NB4 (cell line): ENCODE measurements around the gene NDUFA13.

Source experiments
- DNase-seq: peaks from one replicate; pipeline ENCODE4 v3.0.0; 2010; ENCODE audit warnings: low read depth
- H3K4me3 ChIP-seq: one replicate; pipeline ENCODE4 v1.5.1; 2011; ENCODE audit warnings: mild to moderate bottlenecking, low read depth, low read length, moderate library complexity
- MYC ChIP-seq: IDR thresholded peaks from 2 replicates; pipeline ENCODE4 v1.6.1; 2011; ENCODE audit warnings: low read depth, low read length
- POLR2A ChIP-seq: IDR thresholded peaks from 2 replicates; pipeline ENCODE4 v1.6.1; 2011; ENCODE audit warnings: mild to moderate bottlenecking; ENCODE audit not compliant: insufficient read length; ENCODE audit errors: extremely low read depth
- TF ChIP-seq, protein P1 (sequence below): IDR thresholded peaks from 2 replicates; pipeline ENCODE4 v1.6.1; 2011; ENCODE audit warnings: low read depth, low read length
- TF ChIP-seq, protein P2 (sequence below): IDR thresholded peaks from one replicate; pipeline ENCODE4 v1.5.1; 2012; ENCODE audit warnings: low read depth, low read length

The NDUFA13 gene

DNA sequence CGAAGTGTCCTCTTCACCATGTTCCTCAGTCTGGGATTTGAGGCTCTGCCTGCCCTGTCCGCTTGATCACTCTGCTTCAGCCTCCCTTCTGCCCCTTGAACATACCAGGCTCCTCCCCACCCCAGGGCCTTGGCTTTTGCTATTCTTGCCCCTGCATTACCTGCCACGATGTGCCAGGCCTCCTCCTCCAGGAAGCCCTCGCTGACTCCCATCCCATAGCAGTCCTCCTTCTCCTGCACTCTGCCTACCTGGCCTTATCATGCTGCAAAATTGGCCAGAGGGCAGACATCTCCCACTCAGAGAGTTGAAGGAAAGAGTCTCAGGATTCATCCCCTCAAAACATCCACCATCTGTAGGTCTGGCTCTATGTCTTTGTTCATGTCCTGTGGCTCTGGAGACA, 14.9 kb downstream of the NDUFA13 start:
- DNase-seq: no peak
- TF ChIP-seq, protein P1, sequence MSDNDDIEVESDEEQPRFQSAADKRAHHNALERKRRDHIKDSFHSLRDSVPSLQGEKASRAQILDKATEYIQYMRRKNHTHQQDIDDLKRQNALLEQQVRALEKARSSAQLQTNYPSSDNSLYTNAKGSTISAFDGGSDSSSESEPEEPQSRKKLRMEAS: no peak
- no peak for TF ChIP-seq MYC
- TF ChIP-seq, protein P2, sequence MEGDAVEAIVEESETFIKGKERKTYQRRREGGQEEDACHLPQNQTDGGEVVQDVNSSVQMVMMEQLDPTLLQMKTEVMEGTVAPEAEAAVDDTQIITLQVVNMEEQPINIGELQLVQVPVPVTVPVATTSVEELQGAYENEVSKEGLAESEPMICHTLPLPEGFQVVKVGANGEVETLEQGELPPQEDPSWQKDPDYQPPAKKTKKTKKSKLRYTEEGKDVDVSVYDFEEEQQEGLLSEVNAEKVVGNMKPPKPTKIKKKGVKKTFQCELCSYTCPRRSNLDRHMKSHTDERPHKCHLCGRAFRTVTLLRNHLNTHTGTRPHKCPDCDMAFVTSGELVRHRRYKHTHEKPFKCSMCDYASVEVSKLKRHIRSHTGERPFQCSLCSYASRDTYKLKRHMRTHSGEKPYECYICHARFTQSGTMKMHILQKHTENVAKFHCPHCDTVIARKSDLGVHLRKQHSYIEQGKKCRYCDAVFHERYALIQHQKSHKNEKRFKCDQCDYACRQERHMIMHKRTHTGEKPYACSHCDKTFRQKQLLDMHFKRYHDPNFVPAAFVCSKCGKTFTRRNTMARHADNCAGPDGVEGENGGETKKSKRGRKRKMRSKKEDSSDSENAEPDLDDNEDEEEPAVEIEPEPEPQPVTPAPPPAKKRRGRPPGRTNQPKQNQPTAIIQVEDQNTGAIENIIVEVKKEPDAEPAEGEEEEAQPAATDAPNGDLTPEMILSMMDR: no peak
- TF ChIP-seq POLR2A: no peak
- no peak overlapping the region for H3K4me3 ChIP-seq

DNA sequence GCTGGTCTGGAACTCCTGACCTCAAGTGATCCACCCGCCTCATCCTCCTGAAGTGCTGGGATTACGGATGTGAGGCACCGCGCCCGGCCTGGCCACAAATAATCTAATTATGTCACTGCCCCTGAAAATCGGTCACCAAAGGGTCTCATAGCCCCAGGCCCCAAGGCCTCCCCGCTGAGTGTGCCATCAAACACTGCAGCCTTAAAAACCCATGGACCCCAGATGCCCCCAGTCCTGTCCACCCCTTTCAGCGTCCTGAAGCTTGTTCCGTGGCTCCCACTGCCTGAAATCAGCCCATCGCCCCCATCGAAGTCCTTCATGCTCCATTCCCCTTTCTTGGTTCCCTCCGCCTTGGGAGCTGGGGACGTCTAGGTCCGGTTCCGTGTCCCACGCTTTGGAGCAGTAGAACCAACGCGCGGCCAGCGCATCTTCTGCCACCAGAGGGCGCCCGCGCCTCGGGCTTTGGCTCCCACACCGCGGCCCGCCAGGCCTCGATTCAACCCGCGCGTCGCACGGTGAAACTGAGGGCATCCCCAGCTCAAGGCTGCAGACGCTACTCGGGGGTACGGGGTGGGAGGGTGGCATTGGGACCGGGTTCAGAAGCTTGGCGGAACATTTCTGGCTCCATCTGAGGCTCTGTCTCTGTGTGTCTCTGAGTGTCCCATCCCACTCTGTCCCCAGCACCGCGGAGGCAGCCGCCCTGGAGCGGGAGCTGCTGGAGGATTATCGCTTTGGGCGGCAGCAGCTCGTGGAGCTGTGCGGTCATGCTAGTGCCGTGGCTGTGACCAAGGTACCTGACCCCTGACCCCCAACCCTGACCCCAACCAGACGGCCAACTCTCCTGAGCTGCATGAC, 16.2 kb downstream of the NDUFA13 start:
- TF ChIP-seq, protein P1: peak; percentile 18; the same call in 1 of the 2 replicates
- TF ChIP-seq MYC (peak; percentile 51), POLR2A (no peak)
- TF ChIP-seq, protein P2: peak; percentile 81
- DNase-seq: peak; percentile 76
- no peak overlapping the region for H3K4me3 ChIP-seq

DNA sequence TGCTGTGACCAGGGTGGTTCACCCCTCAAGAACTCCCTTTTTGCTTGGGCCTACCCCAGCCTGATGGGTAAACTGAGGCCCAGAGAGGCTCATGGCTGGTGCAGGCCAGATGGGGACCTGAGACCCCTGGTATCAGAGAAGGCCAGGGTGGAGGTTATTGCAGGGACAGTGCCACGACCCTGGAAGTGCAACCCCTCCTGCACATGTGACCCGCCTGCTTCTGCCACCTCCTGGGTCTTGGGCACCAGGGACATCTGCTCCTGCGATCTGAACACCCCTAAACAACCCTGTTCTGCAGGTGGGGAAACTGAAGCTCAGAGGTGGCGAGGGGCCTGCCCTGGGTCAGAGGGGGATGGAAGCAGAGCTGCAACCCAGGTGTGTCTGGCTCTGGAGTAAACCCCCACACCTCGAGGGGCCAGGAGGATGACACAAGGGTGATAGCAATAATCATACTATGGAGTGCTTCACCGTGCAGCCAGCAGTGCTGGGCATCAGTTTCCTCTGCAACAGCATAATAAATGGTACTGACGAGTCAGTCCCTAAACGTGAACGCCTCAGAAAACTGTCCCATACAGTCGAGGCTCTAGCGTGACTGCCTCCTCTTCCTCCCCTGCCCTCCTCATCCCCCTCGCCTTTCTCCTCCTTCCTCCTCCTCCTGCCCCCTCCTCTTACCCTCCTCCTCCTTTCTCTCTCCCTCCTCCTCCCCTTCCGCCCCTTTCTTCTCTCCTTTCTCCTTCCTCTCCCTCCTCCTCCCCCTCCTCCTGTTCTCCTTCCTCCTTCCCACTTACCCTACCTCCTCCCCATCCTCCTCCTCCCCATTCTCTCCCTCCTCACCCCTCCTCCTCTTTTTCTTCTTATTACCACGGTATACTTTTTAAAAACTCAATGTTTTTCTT, 17.0 kb downstream of the NDUFA13 start:
- H3K4me3 ChIP-seq: no peak overlapping the region
- peak; percentile 39 for DNase-seq
- no peak for TF ChIP-seq POLR2A
- TF ChIP-seq, protein P1: no peak
- no peak for TF ChIP-seq MYC
- TF ChIP-seq, protein P2: no peak

DNA sequence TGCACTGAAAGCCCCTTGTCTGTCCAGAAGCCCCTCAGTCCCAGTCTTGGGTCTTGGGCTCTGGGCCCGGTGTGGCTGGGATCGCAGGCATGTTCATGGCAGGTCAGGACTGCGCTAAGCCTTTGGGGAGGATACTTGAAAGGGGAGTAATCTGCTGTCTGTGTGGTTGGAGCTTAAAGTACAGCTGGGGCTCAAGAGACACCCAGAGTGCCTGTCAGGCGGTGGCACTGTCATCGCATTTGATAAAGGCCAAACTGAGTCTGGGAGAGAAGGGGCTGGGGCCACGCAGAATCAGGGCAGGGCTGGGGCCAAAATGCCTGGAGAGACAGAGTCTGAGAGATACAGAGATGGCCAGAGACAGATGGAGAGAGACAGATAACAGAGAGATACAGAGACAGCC, 17.8 kb downstream of the NDUFA13 start:
- peak; percentile 48 for DNase-seq
- no peak overlapping the region for H3K4me3 ChIP-seq
- TF ChIP-seq POLR2A (no peak), MYC (no peak)
- TF ChIP-seq, protein P2: no peak
- TF ChIP-seq, protein P1: no peak

DNA sequence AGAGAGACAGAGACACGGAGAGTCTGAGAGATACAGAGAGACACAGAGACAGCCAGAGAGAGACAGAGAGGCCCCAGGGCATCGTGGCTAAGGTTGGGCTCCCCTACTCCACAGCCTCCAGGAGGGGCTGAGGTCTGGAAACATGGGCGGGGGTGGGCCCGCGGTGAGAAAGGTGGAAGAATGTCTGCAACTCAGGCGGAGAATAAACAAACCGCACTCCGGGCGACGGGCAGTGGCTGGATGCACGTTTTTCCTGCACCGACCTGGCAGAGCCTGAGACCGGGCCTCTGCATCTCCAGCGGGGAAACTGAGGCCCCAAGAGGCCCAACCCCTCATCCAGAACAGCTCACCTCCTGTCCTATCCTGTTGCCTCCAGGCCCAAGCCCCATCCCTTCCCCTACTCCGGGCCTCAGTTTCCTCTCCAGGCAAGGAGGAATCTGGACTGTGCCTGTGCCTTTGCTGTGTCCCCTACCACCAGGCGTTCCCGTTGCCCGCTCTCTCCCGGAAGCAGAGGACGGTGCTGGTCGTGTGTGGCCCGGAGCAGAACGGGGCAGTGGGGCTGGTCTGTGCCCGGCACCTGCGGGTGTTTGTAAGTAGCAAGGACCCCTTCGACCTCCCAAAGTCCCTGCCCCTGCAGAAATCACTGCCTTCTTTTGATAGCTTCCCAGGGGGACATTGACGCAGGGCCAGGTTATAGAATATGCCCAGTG, 18.7 kb downstream of the NDUFA13 start:
- no peak for DNase-seq
- TF ChIP-seq, protein P1: no peak
- TF ChIP-seq, protein P2: no peak
- TF ChIP-seq POLR2A: no peak
- no peak for TF ChIP-seq MYC
- no peak overlapping the region for H3K4me3 ChIP-seq
